ENCODE data around the gene ARHGAP28.

- no peak for TF ChIP-seq CTCF (IDR thresholded peaks at IDR 0.05; ENCODE audit: insufficient read depth, low read length)
- no peak for TF ChIP-seq GABPA (IDR thresholded peaks at IDR 0.05; ENCODE audit: low read depth)
- TF ChIP-seq REST (IDR thresholded peaks at IDR 0.05; ENCODE audit: insufficient replicate concordance, low read depth), result no peak
Measured at GRCh38 chr18:6741786-6742185, 12.3 kb downstream of the ARHGAP28 start.
